GM21786 (cell line): ENCODE data around the gene ACVR1.
"Not testable (repeated sequence)": the region's sequence is repeated elsewhere in the genome, so short reads cannot be mapped to it uniquely, and the experiment has no call there.

ENCODE experiments used
- ATAC-seq: cut with Tn5 transposase; IDR thresholded peaks from one replicate; pipeline ENCODE4 v1.9.1; 2021; ENCODE audit not compliant: unreplicated experiment

Gene ACVR1

DNA sequence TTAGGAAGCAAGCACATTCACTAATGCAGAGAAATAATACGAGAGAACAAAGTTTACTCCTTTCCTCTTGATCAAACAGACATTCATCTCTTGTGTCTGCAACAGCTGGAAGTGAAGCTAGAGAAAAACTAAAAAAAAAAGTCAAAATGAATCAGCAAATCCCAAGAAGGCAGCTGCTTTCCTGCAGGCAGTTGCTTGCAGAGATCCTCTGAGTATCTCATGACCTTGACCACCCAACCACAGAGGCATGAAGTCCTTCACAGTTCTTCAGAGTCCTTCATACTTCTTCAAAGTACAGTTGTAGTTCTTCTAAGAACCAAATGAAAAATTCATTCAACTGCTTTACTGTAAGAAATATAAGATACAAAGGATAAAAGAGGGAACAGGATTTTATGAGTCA lies 150.3 kb downstream of the ACVR1 start:
- ATAC-seq = no peak

DNA sequence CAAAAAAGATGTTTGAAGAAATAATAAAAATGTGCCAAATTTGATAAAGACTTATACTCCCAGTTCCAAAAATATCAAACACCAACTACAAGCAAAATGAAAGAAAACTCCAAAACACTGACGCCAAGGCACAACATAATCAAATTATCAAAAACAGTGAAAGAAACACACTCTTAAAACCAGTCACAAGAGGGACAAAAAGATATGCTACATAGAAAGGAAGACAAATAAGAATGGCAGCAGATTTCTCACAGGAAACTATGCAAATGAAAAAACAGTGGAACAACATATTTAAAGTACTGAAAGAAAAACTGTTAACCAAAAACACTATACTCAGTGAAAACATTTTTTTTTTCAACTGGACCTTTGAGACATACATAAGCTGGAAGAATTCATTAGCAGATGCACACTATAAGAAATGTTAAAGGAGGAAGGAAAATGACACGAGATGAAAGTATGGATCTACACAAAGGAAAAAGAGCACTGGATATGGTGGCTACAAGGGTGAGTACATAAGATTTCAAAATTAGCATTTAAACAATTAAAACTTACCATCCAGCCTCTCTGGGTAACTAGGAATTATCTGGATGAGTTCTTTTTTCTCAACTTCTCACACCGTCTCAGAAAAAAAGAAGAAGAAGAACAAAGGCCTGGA lies 153.4 kb downstream of the ACVR1 start:
- no peak for ATAC-seq

GRCh38 chr2:157720504-157720903 lies 155.6 kb downstream of the ACVR1 start:
- ATAC-seq = no peak

DNA sequence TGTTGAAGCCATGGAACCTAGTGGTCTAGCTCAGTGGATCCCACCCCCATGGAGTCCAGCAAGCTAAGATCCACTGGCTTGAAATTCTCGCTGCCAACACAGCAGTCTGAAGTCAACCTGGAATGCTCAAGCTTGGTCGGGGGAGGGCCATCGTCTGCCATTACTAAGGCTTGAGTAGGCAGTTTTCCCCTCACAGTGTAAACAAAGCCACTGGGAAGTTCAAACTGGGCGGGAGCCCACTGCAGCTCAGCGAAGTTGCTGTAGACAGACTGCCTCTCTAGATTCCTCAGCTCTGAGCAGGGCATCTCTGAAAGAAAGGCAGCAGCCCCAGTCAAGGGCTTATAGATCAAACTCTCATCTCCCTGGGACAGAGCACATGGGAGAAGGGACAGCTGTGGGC lies 171.5 kb downstream of the ACVR1 start:
- not testable (repeated sequence) for ATAC-seq

GRCh38 chr2:157704148-157704547 lies 172.0 kb downstream of the ACVR1 start:
- not testable (repeated sequence) for ATAC-seq

- ATAC-seq = no peak
Measured at GRCh38 chr2:157699806-157700205, 176.3 kb downstream of the ACVR1 start.

GRCh38 chr2:157699009-157699408 lies 177.1 kb downstream of the ACVR1 start:
- ATAC-seq = no peak

DNA sequence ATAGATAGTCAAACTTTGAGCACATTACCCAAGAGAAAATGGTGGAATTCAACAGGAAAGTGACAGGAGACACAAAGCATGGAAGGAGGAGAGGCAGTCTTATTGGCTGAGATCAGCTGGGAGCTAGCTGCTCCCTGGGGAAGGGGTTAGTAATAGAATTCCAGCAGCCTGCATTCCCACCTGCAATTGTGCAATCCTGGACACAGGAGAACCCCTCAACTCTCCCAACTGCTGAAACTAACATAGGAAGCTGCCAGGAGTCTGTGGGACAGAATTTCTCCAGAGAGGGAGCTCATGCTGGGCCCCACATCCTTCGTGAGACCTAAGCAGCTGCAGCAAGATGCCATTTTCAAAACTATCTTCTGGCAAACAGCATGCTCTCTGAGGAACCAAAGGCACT lies 177.7 kb downstream of the ACVR1 start:
- ATAC-seq = no peak

GRCh38 chr2:157696036-157696435 lies 180.1 kb downstream of the ACVR1 start:
- no peak for ATAC-seq

DNA sequence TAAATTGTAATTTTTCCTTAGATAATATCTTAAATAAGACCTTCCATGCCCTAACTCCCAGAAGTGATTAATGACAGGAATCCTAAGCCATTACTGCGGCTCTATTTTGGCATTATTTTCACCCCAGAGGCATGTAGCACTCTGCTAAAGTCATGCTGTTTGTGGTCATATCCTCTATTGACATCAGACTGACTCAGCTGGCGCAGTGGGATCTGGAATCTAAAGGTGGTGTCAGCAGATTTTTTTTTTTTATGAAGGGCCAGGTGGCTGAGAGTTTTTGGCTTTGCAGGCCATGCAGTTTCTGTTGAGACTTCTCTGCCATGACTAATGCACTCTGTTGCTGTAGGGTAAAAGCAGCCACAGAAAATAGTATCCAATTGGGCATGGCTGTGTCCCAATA lies 183.4 kb downstream of the ACVR1 start:
- ATAC-seq = no peak

GRCh38 chr2:157691695-157692094 lies 184.4 kb downstream of the ACVR1 start:
- ATAC-seq = no peak

GRCh38 chr2:157691131-157691530 lies 185.0 kb downstream of the ACVR1 start:
- no peak for ATAC-seq
